Muscle of arm (tissue), 12 donors: ENCODE measurements around the gene RAB6B. TPM values are rescaled to one million over a fixed set of nuclear protein-coding genes. Genes with fewer than 3 reads are reported as not detected.

Experiments
- DNase-seq: peaks from one replicate; pipeline ENCODE4 v3.0.0-alpha.2; 2013
- polyA plus RNA-seq, 12 donors: library from polyadenylated mRNA; unstranded; fragments of 120-200 nt; gene quantifications; one replicate each; pipeline ENCODE4 v1.2.1, GENCODE V29; 2013; ENCODE audit not compliant: insufficient read length in 12 of 12

Gene RAB6B
- polyA plus RNA-seq, 12 donors: 6.6 to 23.0 (median 9.0) TPM; not detected in 1

DNA sequence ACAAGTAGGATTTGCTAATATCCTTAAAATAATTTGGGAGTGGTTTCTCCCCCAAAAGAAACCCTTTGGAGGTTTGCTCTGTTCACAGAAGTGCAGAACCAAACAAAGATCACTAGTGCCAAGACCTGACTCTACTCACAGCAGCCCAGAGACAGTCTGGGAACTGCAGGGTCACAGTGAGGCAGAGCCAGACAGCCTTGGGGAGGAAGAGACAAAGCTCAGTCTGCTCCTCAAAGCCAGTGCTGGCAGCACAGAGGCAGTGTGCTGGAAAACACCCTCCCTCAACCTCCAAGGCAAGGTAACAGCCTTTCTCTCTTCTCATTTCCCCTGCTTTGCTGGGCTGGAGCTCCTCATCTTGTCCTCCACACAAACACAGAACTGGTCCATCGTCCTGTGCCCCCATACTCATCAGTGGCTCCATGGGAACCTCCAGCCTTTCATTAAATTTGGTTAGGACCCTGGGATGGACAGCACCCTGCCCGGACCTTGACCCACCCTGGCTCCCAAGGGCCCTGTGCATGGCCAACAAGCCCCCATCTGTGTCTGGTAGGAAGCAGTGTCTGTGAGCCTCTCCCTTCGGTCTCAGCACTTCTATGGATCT is 12.6 kb downstream of the RAB6B start:
- DNase-seq: no peak

GRCh38 chr3:133881939-133882825 is 13.5 kb downstream of the RAB6B start:
- DNase-seq: no peak

GRCh38 chr3:133881492-133881891 is 14.2 kb downstream of the RAB6B start:
- DNase-seq: no peak

DNA sequence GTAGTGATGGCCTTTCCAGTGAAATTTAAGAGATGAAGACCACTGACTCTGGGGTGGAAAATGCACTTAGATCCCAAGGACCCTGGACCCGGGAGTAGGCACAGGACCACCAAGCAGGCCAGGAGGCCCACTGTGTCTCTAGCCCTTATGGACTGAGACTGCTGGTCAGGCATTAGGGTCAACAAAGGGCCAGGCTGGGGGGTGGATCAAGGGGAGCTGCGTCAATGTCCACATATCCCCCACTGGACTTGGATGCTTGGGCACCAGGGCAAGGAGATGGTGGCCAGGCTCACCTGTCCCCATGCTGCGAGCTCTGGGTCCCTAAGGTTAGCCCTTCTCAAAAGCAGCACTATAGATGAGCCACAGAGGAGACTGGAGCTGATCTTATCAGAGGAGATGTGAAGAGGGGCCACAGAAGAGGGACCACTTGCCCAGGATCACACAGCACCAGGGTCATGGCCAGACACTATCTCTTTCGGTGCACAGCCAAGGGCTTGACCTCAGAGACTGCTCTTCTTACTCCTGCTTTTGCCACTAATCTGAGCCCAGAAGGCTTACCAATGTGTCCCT is 14.7 kb downstream of the RAB6B start:
- DNase-seq: no peak

- no peak for DNase-seq
Measured at GRCh38 chr3:133880287-133880686, 15.4 kb downstream of the RAB6B start.

GRCh38 chr3:133878518-133878917 is 17.2 kb downstream of the RAB6B start:
- no peak for DNase-seq

- no peak for DNase-seq
Measured at GRCh38 chr3:133877221-133877620, 18.5 kb downstream of the RAB6B start.

GRCh38 chr3:133874761-133875438 is 20.8 kb downstream of the RAB6B start:
- DNase-seq: no peak

DNA sequence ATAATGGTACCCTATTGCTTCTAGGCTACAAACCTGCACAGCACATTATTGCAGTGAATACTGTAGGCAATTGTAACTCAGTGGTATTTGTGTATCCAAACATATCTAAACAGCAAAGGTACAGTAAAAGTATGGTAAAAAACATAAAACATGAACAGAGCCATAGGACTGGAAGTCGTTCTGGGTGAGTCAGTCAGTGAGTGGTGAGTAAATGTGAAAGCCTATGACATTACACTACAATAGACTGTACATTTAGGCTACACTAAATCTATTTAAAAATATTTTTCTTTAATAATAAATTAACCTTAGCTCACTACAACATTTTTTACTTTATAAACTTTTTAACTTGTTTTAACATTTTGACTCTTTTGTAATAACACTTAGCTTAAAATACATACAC is 21.3 kb downstream of the RAB6B start:
- DNase-seq: no peak

DNA sequence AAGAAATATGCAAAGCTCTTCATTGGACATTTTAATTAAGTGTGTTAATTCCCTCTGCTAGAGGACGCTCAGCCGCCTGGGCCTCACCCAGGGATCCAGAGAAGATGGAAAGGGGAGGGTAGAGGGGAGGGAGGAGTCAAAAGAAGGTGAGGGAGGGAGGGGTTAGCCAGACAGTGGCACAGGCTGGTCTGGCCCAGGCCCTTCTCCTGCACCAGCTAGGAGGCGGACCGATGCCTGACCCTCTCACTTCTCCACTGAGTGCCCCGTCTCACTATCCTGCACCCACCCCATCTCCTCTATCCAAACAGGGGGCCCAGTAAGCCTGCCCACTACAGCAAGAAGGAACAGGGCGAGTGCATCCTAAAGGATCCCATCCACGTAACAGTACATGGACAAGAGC is 22.9 kb downstream of the RAB6B start:
- DNase-seq: no peak

- DNase-seq: no peak
Measured at GRCh38 chr3:133872161-133872560, 23.5 kb downstream of the RAB6B start.

DNA sequence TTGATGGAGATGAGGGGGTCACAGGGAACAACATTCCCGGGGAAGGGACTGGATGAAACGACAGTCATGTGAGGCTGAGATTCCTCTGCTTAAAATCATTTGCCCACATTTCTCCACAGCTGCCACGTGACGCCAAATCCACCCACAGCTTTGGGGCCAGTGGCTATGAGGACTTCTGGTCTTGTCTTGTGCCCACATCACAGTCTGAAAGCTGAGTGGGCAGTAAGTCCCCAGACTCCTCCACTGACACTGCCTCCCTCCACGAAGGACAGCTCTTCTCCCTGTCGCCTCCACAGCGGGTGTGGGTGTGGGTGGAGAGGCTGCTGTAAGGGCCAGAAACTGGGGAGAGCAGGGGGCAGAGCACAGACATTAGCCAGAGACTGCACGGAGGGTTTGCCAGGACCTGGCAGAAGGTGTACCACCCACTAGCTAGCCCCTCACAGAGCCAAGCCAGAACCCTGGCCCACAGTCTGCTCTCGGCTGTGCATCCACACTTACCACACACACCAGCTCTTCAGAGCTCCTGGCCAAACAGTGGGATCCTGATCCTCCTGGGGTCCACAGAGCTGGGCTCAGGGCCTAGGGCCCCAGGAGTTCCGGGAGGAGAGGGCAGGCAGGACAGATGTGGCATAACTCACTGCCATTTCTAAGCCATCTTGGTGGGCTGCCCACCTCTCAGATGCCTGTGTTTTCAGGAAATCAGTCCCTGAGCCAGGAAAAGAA is 24.2 kb downstream of the RAB6B start:
- no peak for DNase-seq

GRCh38 chr3:133870822-133871221 is 24.9 kb downstream of the RAB6B start:
- DNase-seq: no peak

- DNase-seq: no peak
Measured at GRCh38 chr3:133869586-133869985, 26.1 kb downstream of the RAB6B start.

- DNase-seq: peak; percentile 12
Measured at GRCh38 chr3:133868758-133869475, 26.8 kb downstream of the RAB6B start.

- DNase-seq: no peak
Measured at GRCh38 chr3:133868186-133868585, 27.5 kb downstream of the RAB6B start.

DNA sequence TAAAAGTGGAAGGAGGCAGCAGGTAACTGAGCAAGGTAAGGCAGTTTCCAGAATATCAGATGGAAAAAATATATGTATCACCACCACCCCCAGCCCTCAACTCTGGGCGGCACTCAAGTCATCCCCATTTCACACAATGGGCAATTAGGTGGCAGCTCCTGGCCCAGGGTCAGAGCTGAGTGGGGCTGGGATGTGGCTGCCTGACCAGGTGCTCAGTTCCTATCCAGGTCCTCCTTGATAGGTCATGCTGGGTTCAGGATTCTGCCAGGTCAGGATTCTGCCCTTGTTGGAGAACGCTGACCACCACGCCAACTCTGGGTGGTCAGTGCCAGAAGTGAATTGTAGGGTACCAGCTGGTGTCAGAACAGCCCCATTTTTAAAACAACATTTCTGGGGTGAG is 29.5 kb downstream of the RAB6B start:
- no peak for DNase-seq

DNA sequence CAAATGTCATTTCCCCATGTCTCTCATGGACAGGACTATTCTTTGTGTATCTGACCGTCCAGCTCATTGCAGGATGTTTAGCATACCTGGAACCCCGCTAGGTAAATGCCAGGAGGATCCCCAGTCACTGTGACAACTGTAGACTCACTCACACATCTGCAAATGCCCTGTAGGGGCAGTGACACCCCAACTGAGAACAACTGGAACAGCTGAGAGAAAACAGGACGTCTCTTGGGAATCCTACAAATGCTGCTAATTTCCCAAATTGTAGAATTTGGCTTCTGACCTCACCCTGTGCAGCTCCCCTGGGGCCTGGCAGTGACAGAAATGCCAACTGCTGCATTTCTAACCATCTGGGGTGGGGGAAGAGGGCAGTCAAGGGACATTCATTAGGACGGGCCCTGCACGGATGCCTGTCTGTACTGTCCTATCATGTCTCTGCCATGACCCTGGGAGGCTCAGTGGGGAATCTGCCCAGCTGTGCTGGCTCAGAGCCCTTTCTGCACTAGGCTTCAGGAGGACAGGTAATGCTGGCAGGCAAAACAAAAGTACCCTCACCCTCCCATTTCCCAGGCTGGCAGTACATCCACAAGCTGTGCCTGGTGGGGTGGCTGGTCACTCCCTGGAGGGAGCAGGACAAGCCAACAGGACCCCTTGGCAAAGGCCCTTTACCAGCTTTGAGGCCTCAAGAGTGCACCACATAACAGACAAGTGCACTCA is 30.4 kb downstream of the RAB6B start:
- DNase-seq: no peak

DNA sequence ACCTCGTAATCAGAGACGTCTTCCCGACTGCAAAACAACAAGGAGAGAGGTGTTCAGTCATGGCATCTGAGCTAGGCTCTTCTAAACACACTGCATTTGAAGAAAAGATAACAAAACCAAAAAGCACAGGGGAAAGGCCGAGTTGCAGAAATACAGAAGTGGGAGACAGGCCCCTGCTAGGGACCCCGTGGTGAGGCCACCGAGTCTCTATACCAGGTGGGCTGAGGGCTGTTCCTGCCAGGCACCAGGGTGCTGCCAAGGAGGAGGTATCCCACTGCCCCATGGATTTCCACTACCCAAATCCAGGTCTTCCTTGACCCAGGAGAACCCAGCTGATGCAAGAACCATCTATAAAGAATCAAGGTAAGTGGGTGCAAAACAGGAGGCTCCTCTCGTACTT is 31.1 kb downstream of the RAB6B start:
- DNase-seq: no peak

DNA sequence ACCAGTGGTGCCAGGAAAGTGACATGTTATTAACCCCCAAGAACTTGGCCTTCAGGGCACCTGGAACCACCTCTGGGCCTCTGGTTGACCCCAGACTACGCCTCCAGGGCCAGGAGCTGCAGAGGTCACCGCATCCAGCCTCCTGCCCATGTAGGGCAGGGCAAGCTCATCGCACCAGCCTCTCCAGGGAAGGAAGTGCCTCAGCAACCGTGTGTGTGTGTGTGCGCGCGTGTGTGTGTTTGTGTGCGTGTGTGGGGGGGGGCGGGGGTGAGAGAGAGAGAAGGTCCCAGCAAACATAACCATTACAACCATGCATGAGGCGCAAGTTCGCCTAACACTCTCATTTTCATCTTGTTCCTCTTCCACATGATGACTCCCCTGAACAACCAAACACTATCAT is 31.8 kb downstream of the RAB6B start:
- DNase-seq: no peak
